GM21529 (cell line): Measurements from ENCODE around the gene CERS6.

Experiments
- ATAC-seq: cut with Tn5 transposase; IDR thresholded peaks from one replicate; pipeline ENCODE4 v1.9.1; 2021; ENCODE audit not compliant: unreplicated experiment

Gene CERS6

GRCh38 chr2:168565112-168565511 lies 109.0 kb downstream of the CERS6 start:
- ATAC-seq = no peak

- ATAC-seq = no peak
Measured at GRCh38 chr2:168565512-168565911, 109.4 kb downstream of the CERS6 start.

- no peak for ATAC-seq
Measured at GRCh38 chr2:168566974-168567665, 111.0 kb downstream of the CERS6 start.

GRCh38 chr2:168567836-168568235 lies 111.8 kb downstream of the CERS6 start:
- no peak for ATAC-seq

- no peak for ATAC-seq
Measured at GRCh38 chr2:168568476-168569267, 112.6 kb downstream of the CERS6 start.

- ATAC-seq = no peak
Measured at GRCh38 chr2:168571061-168571460, 115.0 kb downstream of the CERS6 start.

GRCh38 chr2:168573128-168573903 lies 117.2 kb downstream of the CERS6 start:
- no peak for ATAC-seq

- no peak for ATAC-seq
Measured at GRCh38 chr2:168574856-168575630, 119.0 kb downstream of the CERS6 start.

- ATAC-seq = no peak
Measured at GRCh38 chr2:168577885-168578284, 121.8 kb downstream of the CERS6 start.

- ATAC-seq = peak; percentile 58
Measured at GRCh38 chr2:168583064-168583709, 127.1 kb downstream of the CERS6 start.

- ATAC-seq = no peak
Measured at GRCh38 chr2:168583710-168584521, 127.8 kb downstream of the CERS6 start.

GRCh38 chr2:168584911-168585310 lies 128.8 kb downstream of the CERS6 start:
- ATAC-seq = no peak

- ATAC-seq = no peak
Measured at GRCh38 chr2:168585700-168586099, 129.6 kb downstream of the CERS6 start.

- no peak for ATAC-seq
Measured at GRCh38 chr2:168587307-168587706, 131.2 kb downstream of the CERS6 start.

- no peak for ATAC-seq
Measured at GRCh38 chr2:168589236-168590211, 133.5 kb downstream of the CERS6 start.

GRCh38 chr2:168592181-168592831 lies 136.2 kb downstream of the CERS6 start:
- ATAC-seq = no peak

- ATAC-seq = peak; percentile 46
Measured at GRCh38 chr2:168593713-168594112, 137.6 kb downstream of the CERS6 start.

GRCh38 chr2:168594778-168595177 lies 138.7 kb downstream of the CERS6 start:
- ATAC-seq = peak; percentile 81
